ENCODE measurements around the gene SLC43A3. TPM values are rescaled to one million over a fixed set of nuclear protein-coding genes. Genes with fewer than 3 reads are reported as not detected.

SLC43A3 gene
- total and polyA plus RNA-seq, 8 donors = 1.2 to 81.7 (median 12.7) TPM

- WGBS, 5 donors = 92 to 97% (median 96%) methylated on average over 18 of the region's 18 CpGs
- H3K9me3 ChIP-seq = no peaks in the 10 kb centered on the region
- intact Hi-C loops (cut with DNase I; ENCODE audit: low total_unique reads) = no loop called here
Observed at GRCh38 chr11:57409321-57410100, 17.4 kb downstream of the SLC43A3 start.

GRCh38 chr11:57408771-57409170 is 18.1 kb downstream of the SLC43A3 start:
- no peak for DNase-seq
- no peaks in the 10 kb centered on the region for H3K9me3 ChIP-seq
- H3K4me1 ChIP-seq = peaks cover 0 to 18% (median 0%) of the 10 kb centered on the region in 4 donors
- WGBS, 5 donors = 67 to 90% (median 77%) methylated on average over 2 of the region's 2 CpGs
- no peak overlapping the region for H3K4me3 ChIP-seq
- no peak overlapping the region for H3K27ac ChIP-seq
- H3K36me3 ChIP-seq = peaks cover 29 to 73% (median 57%) of the 10 kb centered on the region in 4 donors
- no peaks in the 10 kb centered on the region for H3K27me3 ChIP-seq
- intact Hi-C loops (cut with DNase I; ENCODE audit: low total_unique reads) = no loop called here
- TF ChIP-seq POLR2A (IDR thresholded peaks at IDR 0.05) (no peak), CTCF (IDR thresholded peaks at IDR 0.05) (no peak), EP300 (IDR thresholded peaks at IDR 0.05) (no peak), POLR2AphosphoS5 (IDR thresholded peaks at IDR 0.05) (no peak)

More at GRCh38 chr11:57409321-57410100, 17.4 kb downstream of the SLC43A3 start:
- Histone ChIP-seq H3K36me3 (peaks cover 34 to 80% (median 65%) of the 10 kb centered on the region in 4 donors), H3K4me3 (no peak overlapping the region), H3K4me1 (peaks cover 0 to 18% (median 0%) of the 10 kb centered on the region in 4 donors), H3K27me3 (no peaks in the 10 kb centered on the region), H3K27ac (no peak overlapping the region)
- TF ChIP-seq POLR2AphosphoS5 (IDR thresholded peaks at IDR 0.05) (no peak), POLR2A (IDR thresholded peaks at IDR 0.05) (no peak), EP300 (IDR thresholded peaks at IDR 0.05) (no peak), CTCF (IDR thresholded peaks at IDR 0.05) (no peak)
- no peak for DNase-seq

- intact Hi-C loops (cut with DNase I; ENCODE audit: low total_unique reads) = no loop called here
- Histone ChIP-seq H3K4me1 (peaks cover 0 to 18% (median 0%) of the 10 kb centered on the region in 4 donors), H3K9me3 (no peaks in the 10 kb centered on the region), H3K27ac (peak overlapping the region in 1 of 5 donors; percentile 60), H3K36me3 (peaks cover 25 to 69% (median 53%) of the 10 kb centered on the region in 4 donors), H3K27me3 (no peaks in the 10 kb centered on the region), H3K4me3 (no peak overlapping the region)
- TF ChIP-seq CTCF (IDR thresholded peaks at IDR 0.05) (no peak), POLR2A (IDR thresholded peaks at IDR 0.05) (no peak), POLR2AphosphoS5 (IDR thresholded peaks at IDR 0.05) (no peak), EP300 (IDR thresholded peaks at IDR 0.05) (no peak)
- WGBS, 5 donors = 91 to 96% (median 95%) methylated on average over 8 of the region's 8 CpGs
- no peak for DNase-seq
Observed at GRCh38 chr11:57407941-57408475, 18.9 kb downstream of the SLC43A3 start.

- TF ChIP-seq CTCF (IDR thresholded peaks at IDR 0.05) (no peak), EP300 (IDR thresholded peaks at IDR 0.05) (no peak), POLR2A (IDR thresholded peaks at IDR 0.05) (no peak), POLR2AphosphoS5 (IDR thresholded peaks at IDR 0.05) (no peak)
- Histone ChIP-seq H3K9me3 (no peaks in the 10 kb centered on the region), H3K27me3 (no peaks in the 10 kb centered on the region), H3K27ac (peak overlapping the region in 2 of 5 donors; percentile 58 to 60), H3K4me3 (no peak overlapping the region), H3K36me3 (peaks cover 25 to 64% (median 51%) of the 10 kb centered on the region in 4 donors), H3K4me1 (peaks cover 0 to 18% (median 0%) of the 10 kb centered on the region in 4 donors)
- intact Hi-C loops (cut with DNase I; ENCODE audit: low total_unique reads) = no loop called here
- no peak for DNase-seq
- WGBS, 5 donors = 75 to 86% (median 84%) methylated on average over 9 of the region's 9 CpGs
Observed at GRCh38 chr11:57407010-57407920, 19.7 kb downstream of the SLC43A3 start.

Data from stomach (tissue), 9 donors.